HUDEP-2 (cell line): ENCODE data around the gene POU3F3.
A peak's percentile ranks its signal among the peaks of the same experiment; 100 is the strongest.

Experiments
- DNase-seq, 76 experiments: peaks; one replicate each; lab custom pipeline; 2025; ENCODE audit not compliant: unreplicated experiment in 76 of 76; lab: John Stamatoyannopoulos, UW

Gene POU3F3

GRCh38 chr2:104872866-104873688 is 19.2 kb downstream of the POU3F3 start:
- DNase-seq = peak in 55 of 76 experiments; percentile 3 to 66 (median 35)

GRCh38 chr2:104873689-104874054 is 19.8 kb downstream of the POU3F3 start:
- DNase-seq = no peak

GRCh38 chr2:104874230-104874629 is 20.3 kb downstream of the POU3F3 start:
- DNase-seq = no peak

GRCh38 chr2:104875262-104875661 is 21.3 kb downstream of the POU3F3 start:
- no peak for DNase-seq

GRCh38 chr2:104876606-104877570 is 23.0 kb downstream of the POU3F3 start:
- DNase-seq = no peak

- DNase-seq = no peak
Observed at GRCh38 chr2:104878863-104879512, 25.1 kb downstream of the POU3F3 start.

- no peak for DNase-seq
Observed at GRCh38 chr2:104880076-104880475, 26.2 kb downstream of the POU3F3 start.

- DNase-seq = no peak
Observed at GRCh38 chr2:104883357-104883756, 29.4 kb downstream of the POU3F3 start.

- no peak for DNase-seq
Observed at GRCh38 chr2:104885119-104885782, 31.3 kb downstream of the POU3F3 start.

- no peak for DNase-seq
Observed at GRCh38 chr2:104887676-104888075, 33.8 kb downstream of the POU3F3 start.

- DNase-seq = no peak
Observed at GRCh38 chr2:104888489-104889258, 34.8 kb downstream of the POU3F3 start.

- no peak for DNase-seq
Observed at GRCh38 chr2:104889291-104889959, 35.5 kb downstream of the POU3F3 start.

GRCh38 chr2:104889960-104890684 is 36.2 kb downstream of the POU3F3 start:
- no peak for DNase-seq

- DNase-seq = no peak
Observed at GRCh38 chr2:104890685-104891069, 36.8 kb downstream of the POU3F3 start.

GRCh38 chr2:104891145-104891544 is 37.2 kb downstream of the POU3F3 start:
- DNase-seq = no peak

GRCh38 chr2:104896446-104896845 is 42.5 kb downstream of the POU3F3 start:
- no peak for DNase-seq

GRCh38 chr2:104897515-104898184 is 43.7 kb downstream of the POU3F3 start:
- DNase-seq = no peak

- DNase-seq = no peak
Observed at GRCh38 chr2:104900608-104901007, 46.7 kb downstream of the POU3F3 start.
